ENCODE measurements around the gene ZBTB40.

- TF ChIP-seq, protein P1, sequence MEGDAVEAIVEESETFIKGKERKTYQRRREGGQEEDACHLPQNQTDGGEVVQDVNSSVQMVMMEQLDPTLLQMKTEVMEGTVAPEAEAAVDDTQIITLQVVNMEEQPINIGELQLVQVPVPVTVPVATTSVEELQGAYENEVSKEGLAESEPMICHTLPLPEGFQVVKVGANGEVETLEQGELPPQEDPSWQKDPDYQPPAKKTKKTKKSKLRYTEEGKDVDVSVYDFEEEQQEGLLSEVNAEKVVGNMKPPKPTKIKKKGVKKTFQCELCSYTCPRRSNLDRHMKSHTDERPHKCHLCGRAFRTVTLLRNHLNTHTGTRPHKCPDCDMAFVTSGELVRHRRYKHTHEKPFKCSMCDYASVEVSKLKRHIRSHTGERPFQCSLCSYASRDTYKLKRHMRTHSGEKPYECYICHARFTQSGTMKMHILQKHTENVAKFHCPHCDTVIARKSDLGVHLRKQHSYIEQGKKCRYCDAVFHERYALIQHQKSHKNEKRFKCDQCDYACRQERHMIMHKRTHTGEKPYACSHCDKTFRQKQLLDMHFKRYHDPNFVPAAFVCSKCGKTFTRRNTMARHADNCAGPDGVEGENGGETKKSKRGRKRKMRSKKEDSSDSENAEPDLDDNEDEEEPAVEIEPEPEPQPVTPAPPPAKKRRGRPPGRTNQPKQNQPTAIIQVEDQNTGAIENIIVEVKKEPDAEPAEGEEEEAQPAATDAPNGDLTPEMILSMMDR (IDR thresholded peaks at IDR 0.05): no peak
- no peak for TF ChIP-seq POLR2A (IDR thresholded peaks at IDR 0.05)
These were observed 111.2 kb downstream of the ZBTB40 start, which contains the start of gene EPHA8 for GRCh38 chr1:22562584-22563583.
